Measurements from ENCODE around the gene PGM5.

PGM5 gene

DNA sequence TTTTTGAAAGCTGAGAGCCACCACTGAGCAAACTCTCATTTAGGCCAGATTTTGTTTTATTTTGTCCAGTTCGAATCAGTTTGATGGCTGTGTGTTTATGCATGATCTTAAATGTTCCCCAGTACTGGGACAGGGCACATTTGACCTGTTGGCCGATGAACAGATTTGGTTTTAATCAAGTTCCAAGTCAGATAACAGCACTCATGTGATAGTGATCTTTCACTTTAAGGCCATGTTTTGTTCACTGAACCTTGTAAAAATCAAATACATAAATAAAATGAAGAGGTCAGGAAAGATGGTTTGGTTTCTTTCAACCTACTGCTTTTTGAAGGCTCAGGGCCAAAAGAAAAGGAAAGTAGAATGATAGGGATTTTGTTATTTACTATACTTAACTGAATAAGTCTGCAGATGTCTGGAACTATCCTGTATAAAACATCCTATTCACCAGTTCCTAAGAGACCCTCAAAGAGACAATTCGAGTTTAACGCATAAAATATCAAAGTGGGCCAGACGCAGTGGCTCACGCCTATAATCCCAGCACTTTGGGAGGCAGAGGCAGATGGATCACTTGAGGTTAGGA lies 77.2 kb downstream of the PGM5 start:
- DNase-seq (ENCODE audit: low read depth, low spot score), result no peak

DNA sequence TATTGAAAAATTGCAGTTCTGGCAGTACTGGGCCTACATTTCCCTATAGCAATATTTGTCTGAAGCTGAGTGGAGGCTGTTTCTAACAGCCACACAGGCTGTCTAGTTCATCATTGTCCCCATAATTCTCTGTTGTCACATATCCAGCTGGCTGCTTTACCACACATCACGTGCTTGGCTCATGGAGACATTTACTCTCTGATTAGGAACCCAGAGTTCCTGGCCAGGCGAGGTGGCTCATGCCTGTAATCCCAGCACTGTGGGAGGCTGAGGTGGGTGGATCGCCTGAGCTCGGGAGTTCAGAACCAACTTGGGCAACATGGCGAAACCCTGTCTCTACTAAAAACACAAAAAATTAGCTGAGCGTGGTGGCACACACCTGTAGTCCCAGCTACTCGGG lies 81.4 kb downstream of the PGM5 start:
- no peak for DNase-seq (ENCODE audit: low read depth, low spot score)

DNA sequence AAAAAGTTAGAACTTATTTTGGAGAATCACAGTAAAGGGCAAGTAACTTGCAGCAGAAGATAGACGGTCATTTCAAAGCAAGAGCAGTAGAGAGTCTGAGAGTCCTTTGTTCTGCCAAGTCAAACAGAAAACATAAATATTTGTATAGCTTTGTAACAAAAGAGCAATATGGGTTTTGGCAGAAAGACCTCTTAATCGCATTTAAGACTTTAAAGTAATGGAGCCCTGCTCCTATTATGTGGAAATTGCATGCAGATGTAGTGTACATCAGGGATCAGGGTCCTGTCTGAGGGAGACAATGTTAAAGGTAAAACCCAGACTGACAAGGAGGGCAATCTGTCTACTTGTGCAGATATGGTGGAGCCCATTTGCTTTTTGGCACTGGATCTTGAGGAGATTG lies 87.2 kb downstream of the PGM5 start:
- DNase-seq (ENCODE audit: low read depth, low spot score), result no peak

DNA sequence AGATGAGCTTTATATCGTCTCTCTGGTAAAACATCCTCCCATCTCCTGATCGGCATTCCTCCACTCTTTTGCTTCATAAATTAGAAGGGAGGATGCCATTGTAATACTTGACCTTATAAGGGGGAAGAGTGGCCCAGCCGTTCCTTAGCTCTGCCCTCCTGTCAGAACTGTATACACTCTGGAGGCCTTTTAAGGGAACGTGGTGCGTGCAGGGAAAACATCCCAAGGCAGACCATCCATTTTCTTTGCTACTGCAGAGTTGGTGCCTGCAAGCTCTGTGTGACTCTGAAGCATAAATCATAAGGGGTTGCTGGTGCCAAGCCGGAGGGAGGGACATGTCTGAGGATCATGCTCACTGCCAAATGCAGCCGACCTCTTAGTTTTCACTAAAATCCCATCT lies 90.4 kb downstream of the PGM5 start:
- DNase-seq (ENCODE audit: low read depth, low spot score), result no peak

DNA sequence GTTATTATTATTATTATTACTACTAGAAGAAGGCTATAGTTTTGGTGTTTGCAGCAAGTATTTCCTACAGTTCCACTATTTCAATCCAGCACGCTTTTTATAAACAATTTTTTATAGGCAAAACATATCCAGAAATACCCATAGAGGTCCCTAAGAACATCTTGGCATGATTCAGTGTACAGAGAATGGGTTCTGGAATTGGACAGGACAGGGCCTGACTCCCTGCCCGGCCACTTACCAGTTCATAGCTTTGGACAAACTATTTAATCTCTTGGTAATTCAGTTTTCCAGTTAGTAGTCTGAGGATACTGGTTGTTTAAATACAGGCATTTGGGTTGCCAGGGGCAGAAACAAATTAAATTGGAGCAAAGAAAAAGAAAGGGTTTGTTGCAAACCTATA lies 91.2 kb downstream of the PGM5 start:
- DNase-seq (ENCODE audit: low read depth, low spot score), result no peak

DNA sequence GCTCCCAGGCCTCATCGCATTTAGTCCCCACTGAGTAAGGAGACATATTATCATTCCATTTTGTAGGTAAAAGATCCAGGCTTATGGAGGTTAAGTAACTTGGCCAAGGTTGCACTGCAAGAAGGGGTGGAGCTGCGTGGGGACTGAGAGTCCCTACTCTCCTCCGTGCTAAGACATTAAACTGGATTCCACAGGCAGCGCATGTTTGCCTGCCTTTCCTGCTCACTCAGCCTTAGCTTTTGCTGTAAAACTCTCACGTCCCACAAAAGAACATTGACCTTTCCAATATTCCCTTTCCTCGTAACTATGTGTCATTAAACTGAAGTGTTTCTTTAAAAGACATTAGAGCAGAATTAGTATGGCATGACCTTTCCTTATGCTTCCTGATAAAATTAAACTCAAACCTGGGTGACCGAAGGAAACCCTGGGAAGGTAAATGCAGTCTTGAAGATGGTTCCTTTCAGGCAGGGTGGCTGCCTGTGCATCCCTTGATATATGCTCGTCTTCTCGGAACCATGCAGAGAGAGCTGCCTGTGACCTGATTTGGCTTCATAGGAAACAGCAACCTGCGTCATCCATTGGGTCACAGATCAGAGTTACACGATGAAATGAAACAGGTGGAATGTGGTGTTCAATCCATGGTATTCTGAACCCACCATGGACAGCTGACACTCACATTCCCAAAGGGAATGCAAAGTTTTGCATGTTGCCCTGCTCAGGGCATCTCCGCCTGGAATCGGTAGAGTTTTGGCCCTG lies 98.3 kb downstream of the PGM5 start:
- DNase-seq (ENCODE audit: low read depth, low spot score), result no peak

DNA sequence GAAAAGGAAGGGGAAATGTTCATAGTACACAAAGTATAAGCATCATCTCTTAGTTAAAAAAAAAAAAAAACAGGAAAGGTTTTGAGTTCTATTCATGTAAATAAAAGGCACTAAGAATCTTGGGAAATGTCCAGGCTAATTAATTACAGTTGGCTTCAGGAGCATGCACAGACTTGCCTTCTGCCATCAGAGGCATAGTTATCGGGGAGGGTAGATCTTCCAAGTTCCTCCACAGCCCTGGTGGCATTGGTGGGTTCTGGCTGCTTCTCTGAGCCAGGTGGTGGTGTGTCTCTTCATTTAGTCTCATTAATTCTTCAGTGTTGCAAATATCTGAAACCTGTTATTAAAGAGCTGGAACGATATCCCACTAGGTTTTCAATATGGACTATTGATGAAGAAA lies 99.0 kb downstream of the PGM5 start:
- DNase-seq (ENCODE audit: low read depth, low spot score), result no peak

DNA sequence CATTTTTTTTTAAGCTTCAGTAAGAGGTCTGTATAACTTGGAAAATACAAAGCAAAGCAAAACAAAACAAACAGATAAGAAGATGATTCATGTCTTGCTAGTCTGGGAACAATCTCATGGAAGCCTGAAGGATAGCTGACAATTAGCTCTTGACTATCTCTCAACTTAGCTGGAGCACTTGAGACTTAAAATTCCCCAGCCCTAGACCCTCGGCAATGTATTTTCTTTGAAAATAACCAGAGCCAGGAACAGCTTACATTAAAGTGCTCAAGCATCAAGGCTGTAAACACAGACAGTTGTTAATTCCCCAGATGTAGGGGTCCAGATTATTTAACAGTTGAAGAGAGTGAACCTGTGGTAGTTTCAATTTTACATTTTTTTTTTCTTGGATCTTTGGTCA lies 101.4 kb downstream of the PGM5 start:
- peak; percentile 2 for DNase-seq (ENCODE audit: low read depth, low spot score)

DNA sequence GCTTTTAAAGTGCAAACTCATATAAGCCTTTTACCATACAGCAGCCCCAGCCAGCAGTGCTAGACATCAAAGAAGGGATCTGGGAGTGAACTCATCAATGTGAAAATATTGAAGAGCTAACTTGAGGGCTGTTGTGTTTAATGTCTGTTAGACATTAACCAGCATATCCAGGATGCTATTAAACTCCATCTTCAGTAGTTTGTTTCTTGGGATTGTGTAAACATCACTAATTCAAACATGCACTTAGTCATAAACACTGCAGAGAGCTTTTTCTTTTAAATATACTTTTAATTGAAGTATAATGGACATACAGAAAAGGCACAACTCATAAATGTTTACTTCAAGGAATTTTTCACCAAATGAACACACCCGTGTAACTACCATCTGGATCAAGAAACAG lies 102.5 kb downstream of the PGM5 start:
- no peak for DNase-seq (ENCODE audit: low read depth, low spot score)

DNA sequence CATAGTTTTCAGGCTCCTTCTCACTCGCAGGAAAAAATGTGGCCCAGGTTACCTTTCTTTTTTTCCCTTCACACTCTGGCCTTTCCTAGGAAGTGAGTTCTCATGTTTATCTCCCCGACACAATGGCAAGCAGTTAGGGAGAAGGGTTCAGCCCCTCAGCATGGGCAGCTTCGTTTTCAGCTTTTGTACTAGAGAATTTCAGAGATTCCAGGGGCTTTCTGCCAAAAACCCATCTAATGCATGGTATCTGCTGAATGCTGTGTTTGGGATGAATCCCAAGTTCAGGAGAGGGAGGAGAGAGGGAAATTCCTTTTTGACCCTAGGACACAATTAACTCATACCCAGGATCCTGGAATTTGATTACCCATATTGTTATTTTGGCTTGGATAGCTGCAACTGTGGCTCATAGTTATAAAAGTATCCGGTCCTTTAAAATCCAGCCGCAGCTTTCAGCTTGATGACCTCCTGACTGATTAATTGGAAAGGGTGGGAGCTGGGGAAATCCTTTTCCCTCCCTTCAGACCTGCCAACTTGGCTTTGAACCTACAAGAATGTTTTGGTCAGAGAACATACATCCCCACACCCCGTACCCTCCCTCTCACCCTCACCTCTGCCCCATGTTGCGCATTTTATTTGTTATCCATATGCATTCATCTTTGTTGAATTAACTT lies 105.8 kb downstream of the PGM5 start:
- no peak for DNase-seq (ENCODE audit: low read depth, low spot score)

DNA sequence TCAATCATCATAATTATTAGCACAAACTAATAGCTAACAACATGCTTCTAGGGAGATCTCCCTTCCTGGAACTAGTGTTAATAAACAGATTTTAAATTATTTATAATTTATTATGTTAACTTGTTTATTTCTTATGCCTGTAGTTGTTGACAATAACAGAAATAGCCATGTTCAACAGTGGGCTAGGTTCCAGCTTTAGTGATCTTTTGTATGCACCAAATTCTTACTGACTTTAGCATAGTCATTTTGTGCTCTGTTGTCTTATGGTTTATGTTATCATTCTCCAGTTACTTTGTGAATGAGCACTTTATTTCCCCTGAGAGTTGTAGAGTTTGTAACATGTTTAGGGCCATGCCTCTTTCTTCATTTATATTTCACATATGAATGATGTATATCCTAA lies 113.7 kb downstream of the PGM5 start:
- no peak for DNase-seq (ENCODE audit: low read depth, low spot score)

DNA sequence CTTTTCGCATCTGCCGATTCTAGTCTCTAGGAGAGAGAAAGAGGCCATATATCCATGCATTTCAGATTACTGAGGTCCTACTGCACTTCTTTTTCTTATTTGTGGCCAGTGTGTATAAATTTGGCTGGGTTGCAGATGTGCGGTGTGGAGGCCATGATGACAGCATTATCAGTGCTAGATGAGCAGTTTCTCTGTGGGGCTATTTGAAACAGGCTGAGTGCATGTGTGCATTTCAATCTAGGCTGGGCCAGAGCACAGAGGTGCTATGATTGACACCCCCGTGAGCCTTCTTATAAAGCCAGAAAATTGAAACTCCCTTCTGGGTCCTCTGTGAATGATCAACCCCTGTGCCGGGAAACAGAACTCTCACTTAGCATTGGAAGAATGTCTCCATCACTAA lies 114.2 kb downstream of the PGM5 start:
- no peak for DNase-seq (ENCODE audit: low read depth, low spot score)

DNA sequence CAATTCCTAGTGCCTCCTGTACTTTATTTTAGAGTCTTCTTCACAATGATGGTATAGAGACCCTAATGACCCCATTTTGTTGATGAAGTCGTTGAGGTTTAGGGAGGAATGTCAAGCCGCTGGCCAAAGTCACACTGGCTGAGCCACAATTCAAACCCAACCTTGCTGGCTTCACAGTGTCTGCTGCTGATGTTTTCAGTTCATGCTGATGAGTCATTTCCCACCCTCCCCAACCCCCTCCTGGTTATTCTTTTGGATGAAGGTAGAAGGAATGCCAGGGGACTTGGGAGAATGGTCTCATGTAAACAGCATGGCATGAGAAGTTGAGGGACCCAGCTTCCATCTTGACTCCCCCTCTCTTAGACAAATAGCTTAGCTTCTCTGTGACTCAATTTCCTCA lies 115.7 kb downstream of the PGM5 start:
- no peak for DNase-seq (ENCODE audit: low read depth, low spot score)

DNA sequence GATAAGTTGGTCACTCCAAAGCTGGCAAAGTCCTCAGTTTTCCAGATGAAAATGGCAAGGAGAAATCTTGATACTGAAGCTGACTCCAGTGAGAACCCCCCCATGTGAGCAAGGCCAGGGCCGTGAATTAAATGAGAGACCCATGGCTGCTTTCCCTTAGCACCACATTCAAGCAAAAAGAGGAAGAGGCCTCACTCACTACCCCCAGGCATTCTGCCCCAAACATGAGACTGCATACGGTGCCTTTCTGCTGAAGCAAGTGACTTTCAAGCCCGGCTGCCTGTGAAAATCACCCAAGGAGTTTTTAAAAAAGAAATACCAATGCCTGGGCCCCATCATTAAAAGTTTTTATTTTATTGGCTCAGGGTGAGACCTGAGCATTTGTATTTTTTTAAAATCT lies 117.4 kb downstream of the PGM5 start:
- DNase-seq (ENCODE audit: low read depth, low spot score), result no peak

DNA sequence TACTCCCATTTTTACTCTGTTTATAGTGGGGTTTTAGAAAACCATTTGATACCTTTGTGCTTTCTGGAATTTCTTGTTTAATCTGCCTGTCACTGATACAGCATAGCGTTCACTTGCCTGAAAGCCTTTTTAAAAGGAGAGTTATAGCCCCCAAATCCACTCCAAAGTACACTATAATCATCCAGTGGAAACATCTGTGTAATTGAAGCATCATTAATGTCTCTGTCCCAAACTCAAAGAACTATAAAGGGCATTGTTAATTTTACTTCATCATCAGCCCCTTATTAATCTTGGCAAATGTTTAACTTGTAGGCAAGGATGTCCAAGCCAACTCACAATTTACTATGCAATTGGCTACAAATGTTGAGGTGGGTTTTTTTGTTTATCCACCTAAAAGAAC lies 120.0 kb downstream of the PGM5 start:
- DNase-seq (ENCODE audit: low read depth, low spot score), result no peak

DNA sequence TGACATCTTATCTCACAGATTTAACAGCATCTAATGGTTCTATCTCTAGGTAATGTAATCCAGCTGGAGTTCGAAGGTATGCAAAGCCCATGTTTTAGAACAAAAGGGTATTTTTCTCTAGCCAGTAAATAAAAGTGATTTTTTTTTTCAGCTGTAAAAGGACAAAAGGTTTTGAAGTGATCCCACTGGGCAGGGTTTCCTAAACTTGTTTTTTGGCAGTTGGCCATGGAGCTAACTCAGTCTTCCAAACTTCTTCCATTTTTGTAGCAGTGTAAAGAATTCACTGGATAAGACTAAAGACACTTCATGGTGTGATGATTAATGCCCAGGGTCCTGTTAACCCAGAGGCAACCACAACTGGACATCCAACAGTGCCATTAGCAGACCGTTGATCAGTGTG lies 120.4 kb downstream of the PGM5 start:
- DNase-seq (ENCODE audit: low read depth, low spot score), result no peak

DNA sequence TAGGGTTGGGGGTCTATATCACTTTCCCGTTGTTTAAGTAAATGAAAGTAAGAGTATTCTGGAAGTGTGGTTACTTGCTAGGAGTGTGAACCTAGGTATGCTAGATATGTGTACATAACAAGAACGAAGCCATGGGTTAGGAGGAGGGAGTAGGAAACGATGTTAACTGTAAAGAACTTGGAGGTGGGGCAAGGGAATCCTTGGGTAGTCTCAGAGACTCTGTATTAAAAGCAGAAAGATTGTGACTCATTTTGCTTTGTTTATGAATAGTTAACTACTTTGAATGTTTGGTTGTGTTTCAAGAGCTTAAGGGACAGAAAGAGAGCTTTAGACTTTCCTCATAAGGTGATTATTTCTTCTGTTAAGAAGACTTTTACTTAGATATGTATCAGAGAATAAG lies 124.4 kb downstream of the PGM5 start:
- DNase-seq (ENCODE audit: low read depth, low spot score), result no peak

DNA sequence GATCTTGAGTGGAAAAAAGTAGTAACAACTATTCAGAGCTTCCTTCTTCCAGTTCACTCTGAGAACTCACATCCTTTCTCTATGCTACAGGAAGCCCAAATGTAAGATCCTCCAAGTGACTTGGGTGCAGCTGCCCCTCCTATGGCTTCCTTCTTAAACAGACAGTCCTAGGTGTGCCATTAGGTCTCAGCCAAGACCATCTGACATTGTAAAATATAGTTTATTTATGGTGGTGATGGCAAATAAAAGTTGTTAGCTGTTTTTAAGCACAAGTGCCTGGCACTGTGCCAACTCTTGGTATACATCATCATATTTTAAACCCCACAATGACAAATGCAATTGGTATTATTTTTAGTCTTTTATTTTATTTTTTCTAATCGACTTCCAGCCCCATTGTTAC lies 126.1 kb downstream of the PGM5 start:
- no peak for DNase-seq (ENCODE audit: low read depth, low spot score)

DNA sequence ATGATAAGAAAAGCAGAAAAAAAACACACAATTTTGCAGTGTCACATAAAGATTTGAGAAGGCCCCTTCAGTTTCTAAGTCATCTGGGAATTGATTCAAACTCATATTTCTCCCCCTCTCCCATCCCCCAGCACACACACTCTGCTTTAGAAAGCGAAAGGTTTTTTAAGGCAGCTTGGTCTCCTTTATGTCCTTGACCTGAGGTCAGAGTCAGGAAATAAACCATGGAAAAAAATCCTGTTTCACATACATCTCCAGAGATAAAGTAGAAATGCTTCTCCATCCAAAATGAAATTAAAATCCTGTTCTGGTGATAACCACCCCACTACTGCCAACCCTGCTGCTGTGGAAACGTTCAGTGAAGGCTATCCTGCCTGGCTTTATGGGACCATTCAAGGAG lies 131.7 kb downstream of the PGM5 start:
- no peak for DNase-seq (ENCODE audit: low read depth, low spot score)

DNA sequence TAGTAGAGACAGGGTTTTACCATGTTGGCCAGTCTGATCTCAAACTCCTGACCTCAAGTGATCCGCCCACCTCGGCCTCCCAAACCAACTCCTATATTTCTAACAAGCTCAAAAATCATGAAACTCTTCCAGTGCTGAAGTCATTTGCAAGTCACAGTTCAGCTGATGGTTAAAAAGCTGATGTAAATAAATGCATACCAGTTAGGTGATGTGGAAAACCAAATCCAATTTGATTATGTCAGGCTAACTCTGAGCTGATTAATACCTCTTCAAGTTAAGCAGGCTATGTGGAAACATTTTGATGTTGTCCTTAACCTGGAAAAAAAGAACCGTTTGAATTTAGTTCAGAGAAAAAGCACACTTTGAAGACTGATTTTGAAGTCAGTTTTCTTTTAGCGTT lies 133.2 kb downstream of the PGM5 start:
- no peak for DNase-seq (ENCODE audit: low read depth, low spot score)

DNA sequence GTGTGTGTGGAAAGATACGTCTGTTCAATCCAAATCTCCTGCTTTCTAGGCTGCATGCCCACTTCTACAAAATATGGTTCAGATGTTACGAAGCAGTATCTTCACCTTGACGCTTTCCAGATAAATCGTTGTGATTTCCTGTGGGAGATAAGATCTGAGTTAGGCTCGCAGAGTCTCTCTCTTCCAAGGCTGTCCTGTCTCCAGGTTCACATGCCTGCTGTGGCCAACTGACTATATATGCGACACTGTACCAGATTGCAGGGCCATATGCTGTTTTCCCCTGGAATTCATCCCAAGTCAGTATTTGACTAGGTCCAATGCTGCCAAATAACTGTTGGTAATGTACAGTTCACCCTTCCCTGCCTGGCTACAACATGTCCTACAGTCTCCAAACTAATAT lies 136.4 kb downstream of the PGM5 start:
- DNase-seq (ENCODE audit: low read depth, low spot score), result no peak

DNA sequence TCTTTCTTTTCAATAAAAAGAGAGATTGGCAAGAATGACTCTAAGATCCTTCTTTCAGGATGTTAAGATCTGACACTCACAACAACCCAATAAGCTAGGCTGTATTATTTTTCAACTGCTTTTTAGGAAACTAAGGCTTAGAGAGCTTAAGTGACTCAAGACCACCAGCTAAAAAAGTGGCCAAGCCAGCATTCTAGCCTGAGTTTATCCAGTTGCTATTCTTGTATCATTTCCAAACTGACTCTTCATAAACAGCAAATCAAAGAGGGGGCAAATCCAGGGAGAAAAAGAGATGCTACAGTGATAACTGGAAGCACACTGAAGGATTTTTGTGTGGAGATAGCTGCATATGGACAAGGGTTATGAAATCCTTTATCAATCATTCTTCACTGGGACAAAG lies 137.1 kb downstream of the PGM5 start:
- DNase-seq (ENCODE audit: low read depth, low spot score), result no peak

DNA sequence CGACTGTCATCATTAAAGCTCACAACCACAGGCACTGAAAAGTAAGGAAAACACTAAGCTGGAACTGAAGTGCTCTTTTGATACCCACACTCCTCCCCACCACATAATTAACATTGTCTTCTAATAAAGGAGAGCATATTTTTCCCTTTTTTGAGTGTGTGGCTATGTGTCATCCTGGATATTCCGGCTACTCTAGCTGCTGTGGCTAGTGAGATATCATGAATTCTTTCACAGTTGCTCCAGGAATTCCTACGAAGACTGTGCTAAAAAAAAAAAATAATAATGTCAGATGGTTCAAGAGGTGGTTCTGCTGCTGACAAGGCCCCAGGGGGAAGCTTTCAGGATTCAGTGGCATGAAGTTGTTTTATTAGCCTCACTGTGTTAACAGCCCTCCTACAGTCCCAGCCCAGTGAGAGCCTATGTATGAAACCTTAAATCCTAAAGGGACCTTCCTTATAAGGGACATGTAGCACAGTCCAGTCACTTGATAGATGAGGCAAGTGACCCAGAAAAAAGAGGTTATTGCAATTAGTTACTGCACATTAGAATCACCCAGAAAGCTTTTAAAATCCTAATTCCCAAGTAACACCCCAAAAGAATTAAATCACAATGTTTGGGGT lies 137.7 kb downstream of the PGM5 start:
- DNase-seq (ENCODE audit: low read depth, low spot score), result no peak

Data from ELF-1 (cell line).